ENCODE data around the gene TIE1.

TIE1 gene

GRCh38 chr1:43285269-43285990 lies 15.4 kb upstream of the TIE1 start, which contains the start of gene C1orf210:
TSS of gene C1orf210 (minus strand) at chr1:43285581. CDS start at chr1:43283270, 2,311 bp downstream.
- no peak for TF ChIP-seq POLR2AphosphoS5 (IDR thresholded peaks at IDR 0.05; ENCODE audit: borderline replicate concordance, low read depth, low read length)
- TF ChIP-seq FOXP2 (optimal IDR thresholded peaks at IDR 0.05; ENCODE audit: control extremely low read depth, extremely low read length, insufficient read depth): no peak
- no peak for TF ChIP-seq EZH2 (IDR thresholded peaks at IDR 0.05)
- Histone ChIP-seq H3K9ac (ENCODE audit: insufficient read length) (no peak within 1 kb of the TSS), H3K4me3 (no peak within 1 kb of the TSS)

GRCh38 chr1:43286115-43286514 lies 14.7 kb upstream of the TIE1 start:
- Histone ChIP-seq H3K9me3 (ENCODE audit: low read depth, low read length) (no peaks in the 10 kb centered on the region), H3K9ac (ENCODE audit: insufficient read length) (no peak overlapping the region), H3K27ac (no peak overlapping the region), H3K4me3 (no peak overlapping the region), H3K36me3 (ENCODE audit: insufficient read depth, low read length) (no peaks in the 10 kb centered on the region)
- no peak for DNase-seq (ENCODE audit: low read depth, low spot score)
- TF ChIP-seq POLR2AphosphoS5 (IDR thresholded peaks at IDR 0.05; ENCODE audit: borderline replicate concordance, low read depth, low read length) (no peak), FOXP2 (optimal IDR thresholded peaks at IDR 0.05; ENCODE audit: control extremely low read depth, extremely low read length, insufficient read depth) (no peak), EZH2 (IDR thresholded peaks at IDR 0.05) (no peak)

More at GRCh38 chr1:43285269-43285990, 15.4 kb upstream of the TIE1 start, which contains the start of gene C1orf210:
- DNase-seq (ENCODE audit: low read depth, low spot score): no peak
- H3K9me3 ChIP-seq (ENCODE audit: low read depth, low read length): no peaks in the 10 kb centered on the region
- no peak within 1 kb of the TSS for H3K27ac ChIP-seq
- no peaks in the 10 kb centered on the region for H3K36me3 ChIP-seq (ENCODE audit: insufficient read depth, low read length)

GRCh38 chr1:43286533-43286932 lies 14.2 kb upstream of the TIE1 start:
- no peaks in the 10 kb centered on the region for H3K9me3 ChIP-seq (ENCODE audit: low read depth, low read length)
- no peak overlapping the region for H3K4me3 ChIP-seq
- no peak overlapping the region for H3K9ac ChIP-seq (ENCODE audit: insufficient read length)
- no peaks in the 10 kb centered on the region for H3K36me3 ChIP-seq (ENCODE audit: insufficient read depth, low read length)
- TF ChIP-seq EZH2 (IDR thresholded peaks at IDR 0.05) (no peak), POLR2AphosphoS5 (IDR thresholded peaks at IDR 0.05; ENCODE audit: borderline replicate concordance, low read depth, low read length) (no peak), FOXP2 (optimal IDR thresholded peaks at IDR 0.05; ENCODE audit: control extremely low read depth, extremely low read length, insufficient read depth) (no peak)
- no peak overlapping the region for H3K27ac ChIP-seq
- no peak for DNase-seq (ENCODE audit: low read depth, low spot score)

GRCh38 chr1:43288058-43288784 lies 12.6 kb upstream of the TIE1 start:
- no peak overlapping the region for H3K27ac ChIP-seq
- H3K9ac ChIP-seq (ENCODE audit: insufficient read length): no peak overlapping the region
- no peak for TF ChIP-seq EZH2 (IDR thresholded peaks at IDR 0.05)
- no peak for TF ChIP-seq FOXP2 (optimal IDR thresholded peaks at IDR 0.05; ENCODE audit: control extremely low read depth, extremely low read length, insufficient read depth)
- no peak for TF ChIP-seq POLR2AphosphoS5 (IDR thresholded peaks at IDR 0.05; ENCODE audit: borderline replicate concordance, low read depth, low read length)
- H3K4me3 ChIP-seq: no peak overlapping the region
- H3K9me3 ChIP-seq (ENCODE audit: low read depth, low read length): no peaks in the 10 kb centered on the region
- H3K36me3 ChIP-seq (ENCODE audit: insufficient read depth, low read length): no peaks in the 10 kb centered on the region
- no peak for DNase-seq (ENCODE audit: low read depth, low spot score)

- Histone ChIP-seq H3K4me3 (no peak overlapping the region), H3K27ac (no peak overlapping the region)
- DNase-seq (ENCODE audit: low read depth, low spot score): no peak
Observed at GRCh38 chr1:43288785-43289706, 11.7 kb upstream of the TIE1 start.

GRCh38 chr1:43292216-43292615 lies 8.6 kb upstream of the TIE1 start:
- no peak overlapping the region for H3K4me3 ChIP-seq
- DNase-seq (ENCODE audit: low read depth, low spot score): no peak
- no peak overlapping the region for H3K27ac ChIP-seq

More at GRCh38 chr1:43288785-43289706, 11.7 kb upstream of the TIE1 start:
- H3K9me3 ChIP-seq (ENCODE audit: low read depth, low read length): no peaks in the 10 kb centered on the region
- no peak overlapping the region for H3K9ac ChIP-seq (ENCODE audit: insufficient read length)
- no peaks in the 10 kb centered on the region for H3K36me3 ChIP-seq (ENCODE audit: insufficient read depth, low read length)
- no peak for TF ChIP-seq EZH2 (IDR thresholded peaks at IDR 0.05)
- TF ChIP-seq POLR2AphosphoS5 (IDR thresholded peaks at IDR 0.05; ENCODE audit: borderline replicate concordance, low read depth, low read length): no peak
- no peak for TF ChIP-seq FOXP2 (optimal IDR thresholded peaks at IDR 0.05; ENCODE audit: control extremely low read depth, extremely low read length, insufficient read depth)

GRCh38 chr1:43292679-43293078 lies 8.1 kb upstream of the TIE1 start:
- H3K27ac ChIP-seq: no peak overlapping the region
- H3K36me3 ChIP-seq (ENCODE audit: insufficient read depth, low read length): no peaks in the 10 kb centered on the region
- no peak overlapping the region for H3K4me3 ChIP-seq
- TF ChIP-seq EZH2 (IDR thresholded peaks at IDR 0.05) (no peak), FOXP2 (optimal IDR thresholded peaks at IDR 0.05; ENCODE audit: control extremely low read depth, extremely low read length, insufficient read depth) (no peak)
- H3K9me3 ChIP-seq (ENCODE audit: low read depth, low read length): no peaks in the 10 kb centered on the region
- H3K9ac ChIP-seq (ENCODE audit: insufficient read length): no peak overlapping the region
- DNase-seq (ENCODE audit: low read depth, low spot score): no peak

More at GRCh38 chr1:43292216-43292615, 8.6 kb upstream of the TIE1 start:
- Histone ChIP-seq H3K9ac (ENCODE audit: insufficient read length) (no peak overlapping the region), H3K36me3 (ENCODE audit: insufficient read depth, low read length) (no peaks in the 10 kb centered on the region), H3K9me3 (ENCODE audit: low read depth, low read length) (no peaks in the 10 kb centered on the region)
- TF ChIP-seq EZH2 (IDR thresholded peaks at IDR 0.05) (no peak), POLR2AphosphoS5 (IDR thresholded peaks at IDR 0.05; ENCODE audit: borderline replicate concordance, low read depth, low read length) (no peak), FOXP2 (optimal IDR thresholded peaks at IDR 0.05; ENCODE audit: control extremely low read depth, extremely low read length, insufficient read depth) (no peak)

- Histone ChIP-seq H3K4me3 (no peak overlapping the region), H3K9ac (ENCODE audit: insufficient read length) (no peak overlapping the region), H3K9me3 (ENCODE audit: low read depth, low read length) (no peaks in the 10 kb centered on the region), H3K36me3 (ENCODE audit: insufficient read depth, low read length) (no peaks in the 10 kb centered on the region), H3K27ac (no peak overlapping the region)
- TF ChIP-seq EZH2 (IDR thresholded peaks at IDR 0.05) (no peak), POLR2AphosphoS5 (IDR thresholded peaks at IDR 0.05; ENCODE audit: borderline replicate concordance, low read depth, low read length) (no peak), FOXP2 (optimal IDR thresholded peaks at IDR 0.05; ENCODE audit: control extremely low read depth, extremely low read length, insufficient read depth) (no peak)
- no peak for DNase-seq (ENCODE audit: low read depth, low spot score)
Observed at GRCh38 chr1:43293176-43293575, 7.6 kb upstream of the TIE1 start.
